H9 (cell line): ENCODE measurements around the gene PRELID2. TPM values are rescaled to one million over a fixed set of nuclear protein-coding genes. Genes with fewer than 3 reads are reported as not detected.

Source experiments
- DNase-seq: peaks from one replicate; pipeline ENCODE4 v3.0.0-alpha.2; 2017
- H2AFZ ChIP-seq: one replicate; pipeline ENCODE4 v1.6.1; 2013; ENCODE audit warnings: mild to moderate bottlenecking, low read length, control low read depth, moderate library complexity
- H2AK5ac ChIP-seq: 2 replicates; pipeline ENCODE4 v1.6.1; 2013; ENCODE audit warnings: low read length, control low read depth, mixed read lengths; ENCODE audit not compliant: insufficient read length
- H2BK120ac ChIP-seq: one replicate; pipeline ENCODE4 v1.6.1; 2013; ENCODE audit warnings: low read depth, mild to moderate bottlenecking, low read length, control low read depth, inconsistent platforms; ENCODE audit not compliant: poor library complexity, severe bottlenecking
- H2BK12ac ChIP-seq: 2 replicates; pipeline ENCODE4 v1.6.1; 2013; ENCODE audit warnings: low read length, control low read depth, mixed read lengths, low read depth; ENCODE audit not compliant: insufficient read length
- H2BK15ac ChIP-seq: 2 replicates; pipeline ENCODE4 v1.6.1; 2013; ENCODE audit warnings: low read depth, low read length, control low read depth
- H2BK20ac ChIP-seq: one replicate; pipeline ENCODE4 v1.6.1; 2013; ENCODE audit warnings: low read depth, mild to moderate bottlenecking, low read length, control low read depth, inconsistent platforms; ENCODE audit not compliant: poor library complexity, severe bottlenecking
- H2BK5ac ChIP-seq: 2 replicates; pipeline ENCODE4 v1.6.1; 2013; ENCODE audit warnings: low read length, control low read depth, mixed read lengths; ENCODE audit not compliant: insufficient read length
- H3K14ac ChIP-seq: 2 replicates; pipeline ENCODE4 v1.6.1; 2013; ENCODE audit warnings: low read length, control low read depth; ENCODE audit not compliant: insufficient read depth
- H3K18ac ChIP-seq: 2 replicates; pipeline ENCODE4 v1.6.1; 2013; ENCODE audit warnings: low read depth, mild to moderate bottlenecking, mixed read lengths, low read length, control low read depth; ENCODE audit not compliant: insufficient read length
- H3K23ac ChIP-seq: 2 replicates; pipeline ENCODE4 v1.6.1; 2013; ENCODE audit warnings: low read length, control low read depth, mixed read lengths, low read depth; ENCODE audit not compliant: insufficient read length
- H3K23me2 ChIP-seq: 2 replicates; pipeline ENCODE4 v1.6.1; 2013; ENCODE audit warnings: low read depth, mild to moderate bottlenecking, mixed read lengths, low read length, control low read depth; ENCODE audit not compliant: insufficient read length, poor library complexity, severe bottlenecking
- H3K27ac ChIP-seq: 2 replicates; pipeline ENCODE4 v1.5.1; 2013; ENCODE audit warnings: low read length, control low read depth, mixed read lengths, low read depth; ENCODE audit not compliant: insufficient read length
- H3K27me3 ChIP-seq: 2 replicates; pipeline ENCODE4 v1.6.1; 2013; ENCODE audit warnings: low read length, control low read depth, inconsistent platforms; ENCODE audit not compliant: insufficient read depth
- H3K4ac ChIP-seq: 2 replicates; pipeline ENCODE4 v1.6.1; 2013; ENCODE audit warnings: low read depth, mild to moderate bottlenecking, control low read depth, inconsistent platforms, low read length, moderate library complexity
- H3K4me1 ChIP-seq: 2 replicates; pipeline ENCODE4 v1.6.1; 2013; ENCODE audit warnings: low read length, control low read depth, inconsistent platforms; ENCODE audit not compliant: insufficient read depth
- H3K4me2 ChIP-seq: 2 replicates; pipeline ENCODE4 v1.6.1; 2013; ENCODE audit warnings: low read length, control low read depth, mixed read lengths; ENCODE audit not compliant: insufficient read length, insufficient read depth
- H3K56ac ChIP-seq: 2 replicates; pipeline ENCODE4 v1.6.1; 2013; ENCODE audit warnings: low read depth, mild to moderate bottlenecking, mixed read lengths, low read length, control low read depth; ENCODE audit not compliant: insufficient read length
- H3K79me1 ChIP-seq: 2 replicates; pipeline ENCODE4 v1.6.1; 2013; ENCODE audit warnings: low read depth, mild to moderate bottlenecking, moderate library complexity, low read length, control low read depth, inconsistent platforms; ENCODE audit not compliant: insufficient read depth, poor library complexity, severe bottlenecking
- H3K79me2 ChIP-seq: 2 replicates; pipeline ENCODE4 v1.6.1; 2013; ENCODE audit warnings: low read length, control low read depth, inconsistent platforms; ENCODE audit not compliant: insufficient read depth
- H3K9ac ChIP-seq: 2 replicates; pipeline ENCODE4 v1.6.1; 2013; ENCODE audit warnings: low read length, control low read depth, mixed read lengths; ENCODE audit not compliant: insufficient read length; ENCODE audit errors: extremely low read depth
- H3K9me3 ChIP-seq: one replicate; pipeline ENCODE4 v1.6.1; 2013; ENCODE audit warnings: low read depth, low read length, inconsistent platforms; ENCODE audit not compliant: control insufficient read depth
- H3T11ph ChIP-seq: one replicate; pipeline ENCODE4 v1.6.1; 2013; ENCODE audit warnings: mild to moderate bottlenecking, low read length, control low read depth, inconsistent platforms
- H4K20me1 ChIP-seq: one replicate; pipeline ENCODE4 v1.6.1; 2013; ENCODE audit not compliant: control insufficient read depth, insufficient read length, insufficient read depth
- H4K5ac ChIP-seq: 2 replicates; pipeline ENCODE4 v1.6.1; 2013; ENCODE audit warnings: low read depth, mild to moderate bottlenecking, mixed read lengths, low read length, control low read depth; ENCODE audit not compliant: insufficient read length
- H4K8ac ChIP-seq: replicated peaks from 2 replicates; pipeline ENCODE4 v1.6.1; 2013; ENCODE audit warnings: low read length, control low read depth, mixed read lengths, low read depth; ENCODE audit not compliant: insufficient read length
- H4K91ac ChIP-seq: 2 replicates; pipeline ENCODE4 v1.6.1; 2013; ENCODE audit warnings: low read depth, mild to moderate bottlenecking, moderate library complexity, mixed read lengths, low read length, control low read depth; ENCODE audit not compliant: insufficient read length
- H3K27ac Mint-ChIP-seq, 3 experiments: 2 replicates in 2 of 3; 3 replicates in 1 of 3; pipeline ENCODE4 v1.8.0; 2020 to 2021; ENCODE audit warnings: mixed read lengths in 3 of 3, mild to moderate bottlenecking in 1 of 3, moderate library complexity in 1 of 3
- H3K27me3 Mint-ChIP-seq: 2 replicates; pipeline ENCODE4 v1.8.0; 2021; ENCODE audit warnings: low read depth, mild to moderate bottlenecking, moderate library complexity, mixed read lengths
- H3K36me3 Mint-ChIP-seq, 3 experiments: 2 replicates in 2 of 3; 3 replicates in 1 of 3; pipeline ENCODE4 v1.8.0; 2020 to 2021; ENCODE audit warnings: low read depth in 3 of 3, mixed read lengths in 3 of 3; ENCODE audit not compliant: insufficient read depth in 1 of 3
- H3K4me1 Mint-ChIP-seq, 2 experiments: 2 replicates each; pipeline ENCODE4 v1.8.0; 2020; ENCODE audit warnings: mixed read lengths in 2 of 2
- H3K4me3 Mint-ChIP-seq, 2 experiments: 2 replicates in 1 of 2; 3 replicates in 1 of 2; pipeline ENCODE4 v1.8.0; 2020 to 2021; ENCODE audit warnings: mild to moderate bottlenecking in 2 of 2, mixed read lengths in 2 of 2, moderate library complexity in 1 of 2
- H3K9me3 Mint-ChIP-seq, 2 experiments: 2 replicates in 1 of 2; 3 replicates in 1 of 2; pipeline ENCODE4 v1.8.0; 2020; ENCODE audit warnings: mild to moderate bottlenecking in 2 of 2, mixed read lengths in 2 of 2, moderate library complexity in 1 of 2
- WGBS: extraction: QIAGEN DNeasy Blood & Tissue Kit; methylation state at CpG from one replicate; pipeline ENCODE4 v1.1.7; 2013; ENCODE audit warnings: missing lambda C conversion rate, low lambda C conversion rate, mixed read lengths; ENCODE audit not compliant: insufficient read length; ENCODE audit errors: extremely low coverage; 5-methylcytosine and 5-hydroxymethylcytosine counted together
- total RNA-seq: library from RNA; stranded (reverse); gene quantifications from 2 replicates; pipeline ENCODE4 v1.2.1, GENCODE V29; 2021
- TF ChIP-seq, protein P1 (sequence below): fragments of 200-600 bp; sonication (generic); conservative IDR thresholded peaks from 3 replicates; pipeline ENCODE4 v1.8.0; 2021; ENCODE audit warnings: antibody characterized with exemption, mild to moderate bottlenecking

PRELID2 gene
- total RNA-seq, 1 experiment from 2014 or later, result 13.2 TPM

DNA sequence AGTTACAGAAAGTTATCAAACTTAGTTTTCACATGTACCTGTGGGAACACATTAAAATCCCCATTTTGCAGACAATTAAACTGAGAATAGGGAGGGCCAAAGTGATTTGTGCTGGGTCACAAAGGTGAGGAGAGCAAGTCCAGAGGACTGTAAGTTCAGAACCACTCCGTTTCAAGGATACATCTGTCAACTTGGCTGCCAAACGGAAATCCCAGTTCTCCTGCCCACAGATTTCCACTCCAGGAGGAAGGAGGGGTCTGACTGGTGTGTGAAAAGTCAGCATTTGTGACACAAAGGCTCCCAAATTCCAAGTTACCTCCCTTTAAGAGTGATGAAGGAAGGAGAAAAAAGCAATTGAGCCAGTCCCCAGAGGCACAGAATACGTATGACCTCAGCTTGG lies 42.3 kb downstream of the PRELID2 start:
- WGBS, result no CpG with 5 or more reads among the region's 3 CpGs
- Mint-ChIP-seq H3K9me3 (no peaks in the 10 kb centered on the region), H3K4me1 (peaks cover 2 to 16% of the 10 kb centered on the region in 2 experiments; a peak in 2 of 4 replicates), H3K4me3 (no peak overlapping the region), H3K27ac (peak overlapping the region in 1 of 3 experiments; percentile 36; a peak in 1 of 7 replicates), H3K36me3 (no peaks in the 10 kb centered on the region), H3K27me3 (no peaks in the 10 kb centered on the region)
- Histone ChIP-seq H3K79me2 (no peaks in the 10 kb centered on the region), H3K9ac (no peak overlapping the region), H2AK5ac (no peak overlapping the region), H3K79me1 (no peaks in the 10 kb centered on the region), H3K27me3 (no peaks in the 10 kb centered on the region), H2BK20ac (no peak overlapping the region), H3K4me1 (no peaks in the 10 kb centered on the region; the same call in none of the 2 replicates), H3K4ac (no peak overlapping the region), H3T11ph (no peak overlapping the region), H4K91ac (no peak overlapping the region), H3K23me2 (no peaks in the 10 kb centered on the region), H3K56ac (no peak overlapping the region), H4K5ac (no peak overlapping the region), H4K8ac (no peak overlapping the region), H3K9me3 (no peaks in the 10 kb centered on the region), H4K20me1 (no peaks in the 10 kb centered on the region), H2AFZ (no peak overlapping the region), H3K23ac (no peak overlapping the region), H2BK15ac (no peak overlapping the region), H3K4me2 (no peak overlapping the region), H2BK12ac (no peak overlapping the region), H2BK5ac (no peak overlapping the region), H3K18ac (no peak overlapping the region), H3K14ac (no peak overlapping the region), H2BK120ac (no peak overlapping the region), H3K27ac (no peak overlapping the region)
- no peak for DNase-seq
- TF ChIP-seq, protein P1, sequence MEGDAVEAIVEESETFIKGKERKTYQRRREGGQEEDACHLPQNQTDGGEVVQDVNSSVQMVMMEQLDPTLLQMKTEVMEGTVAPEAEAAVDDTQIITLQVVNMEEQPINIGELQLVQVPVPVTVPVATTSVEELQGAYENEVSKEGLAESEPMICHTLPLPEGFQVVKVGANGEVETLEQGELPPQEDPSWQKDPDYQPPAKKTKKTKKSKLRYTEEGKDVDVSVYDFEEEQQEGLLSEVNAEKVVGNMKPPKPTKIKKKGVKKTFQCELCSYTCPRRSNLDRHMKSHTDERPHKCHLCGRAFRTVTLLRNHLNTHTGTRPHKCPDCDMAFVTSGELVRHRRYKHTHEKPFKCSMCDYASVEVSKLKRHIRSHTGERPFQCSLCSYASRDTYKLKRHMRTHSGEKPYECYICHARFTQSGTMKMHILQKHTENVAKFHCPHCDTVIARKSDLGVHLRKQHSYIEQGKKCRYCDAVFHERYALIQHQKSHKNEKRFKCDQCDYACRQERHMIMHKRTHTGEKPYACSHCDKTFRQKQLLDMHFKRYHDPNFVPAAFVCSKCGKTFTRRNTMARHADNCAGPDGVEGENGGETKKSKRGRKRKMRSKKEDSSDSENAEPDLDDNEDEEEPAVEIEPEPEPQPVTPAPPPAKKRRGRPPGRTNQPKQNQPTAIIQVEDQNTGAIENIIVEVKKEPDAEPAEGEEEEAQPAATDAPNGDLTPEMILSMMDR, result no peak
